ENCODE measurements around the gene ZNF516.

GRCh38 chr18:76361219-76361618, 133.8 kb downstream of the ZNF516 start:
- TF ChIP-seq EZH2 (conservative IDR thresholded peaks at IDR 0.05; ENCODE audit: low read depth, low read length) (no peak), SMC3 (IDR thresholded peaks at IDR 0.05; ENCODE audit: low read length) (no peak), CTCF (CRISPR knock-in tag; IDR thresholded peaks at IDR 0.05) (no peak), EP300 (IDR thresholded peaks at IDR 0.05; ENCODE audit: low read depth in 2 of 2, low read length in 2 of 2) (no peak), EP300 (CRISPR knock-in tag; IDR thresholded peaks at IDR 0.05; ENCODE audit: borderline replicate concordance) (no peak), SIN3A (IDR thresholded peaks at IDR 0.05; ENCODE audit: borderline replicate concordance, low read depth, low read length) (no peak)
